GM12878 (cell line): Measurements from ENCODE around the gene LSM6. TPM values are rescaled to one million over a fixed set of nuclear protein-coding genes. Genes with fewer than 3 reads are reported as not detected.

Experiments used
- ATF2 ChIP-seq: IDR thresholded peaks from 2 replicates; pipeline ENCODE4 v1.6.1; 2012; ENCODE audit warnings: low read length, inconsistent platforms
- E2F4 ChIP-seq: IDR thresholded peaks from 2 replicates; pipeline ENCODE4 v1.6.1; 2012; ENCODE audit warnings: low read depth, low read length, improper control_type of control experiment
- ELK1 ChIP-seq: IDR thresholded peaks from 2 replicates; pipeline ENCODE4 v1.6.1; 2012; ENCODE audit warnings: low read depth, low read length, improper control_type of control experiment
- ETV6 ChIP-seq, 2 experiments: fragments of 450-650 bp in 1 of 2; IDR thresholded peaks in 1 of 2; conservative IDR thresholded peaks in 1 of 2; 2 replicates each; pipeline ENCODE4 v1.6.1; 2014; ENCODE audit warnings: antibody characterized with exemption in 1 of 2, borderline replicate concordance in 1 of 2, low read depth in 1 of 2, mild to moderate bottlenecking in 1 of 2, moderate library complexity in 1 of 2
- IKZF2 ChIP-seq, 2 experiments: fragments of 450-650 bp; IDR thresholded peaks; 2 replicates each; pipeline ENCODE4 v1.6.1; 2017; ENCODE audit warnings: mild to moderate bottlenecking in 2 of 2, moderate library complexity in 2 of 2
- IRF5 ChIP-seq: fragments of 450-650 bp; IDR thresholded peaks from 2 replicates; pipeline ENCODE4 v1.6.1; 2017; ENCODE audit warnings: borderline replicate concordance
- JUNB ChIP-seq: IDR thresholded peaks from 2 replicates; pipeline ENCODE4 v1.6.1; 2016; ENCODE audit warnings: antibody characterized with exemption, mild to moderate bottlenecking
- MXI1 ChIP-seq: fragments of 150-350 bp; IDR thresholded peaks from 2 replicates; pipeline ENCODE4 v1.6.1; 2011; ENCODE audit warnings: low read depth, mild to moderate bottlenecking, inconsistent platforms, low read length, improper control_type of control experiment
- NKRF ChIP-seq: fragments of 450-650 bp; conservative IDR thresholded peaks from 2 replicates; pipeline ENCODE4 v1.6.1; 2017; ENCODE audit warnings: mild to moderate bottlenecking, moderate library complexity
- NRF1 ChIP-seq: conservative IDR thresholded peaks from 2 replicates; pipeline ENCODE4 v1.6.1; 2011; ENCODE audit warnings: mild to moderate bottlenecking, low read depth, low read length, improper control_type of control experiment
- RUNX3 ChIP-seq: IDR thresholded peaks from 2 replicates; pipeline ENCODE4 v1.6.1; 2012; ENCODE audit warnings: low read length, inconsistent platforms
- TAF1 ChIP-seq: IDR thresholded peaks from 2 replicates; pipeline ENCODE4 v1.6.1; 2011; ENCODE audit warnings: mild to moderate bottlenecking, low read depth, low read length, borderline replicate concordance
- TCF12 ChIP-seq: IDR thresholded peaks from 2 replicates; pipeline ENCODE4 v1.6.1; 2011; ENCODE audit warnings: low read depth, mild to moderate bottlenecking, low read length
- YY1 ChIP-seq: IDR thresholded peaks from 2 replicates; pipeline ENCODE4 v1.6.1; 2011; ENCODE audit warnings: low read depth, mild to moderate bottlenecking, low read length
- ZNF217 ChIP-seq: fragments of 450-650 bp; IDR thresholded peaks from 2 replicates; pipeline ENCODE4 v1.6.1; 2017; ENCODE audit warnings: antibody characterized with exemption, mild to moderate bottlenecking
- ZNF24 ChIP-seq: fragments of 450-650 bp; IDR thresholded peaks from 2 replicates; pipeline ENCODE4 v1.6.1; 2017; ENCODE audit warnings: antibody characterized with exemption, mild to moderate bottlenecking
- ZNF592 ChIP-seq: fragments of 450-650 bp; IDR thresholded peaks from 2 replicates; pipeline ENCODE4 v1.6.1; 2017; ENCODE audit warnings: mild to moderate bottlenecking, moderate library complexity
- polyA plus RNA-seq, 11 experiments: library from polyadenylated mRNA; depleted of rRNA in 4 of 11; unstranded in 6 of 11; stranded (reverse) in 5 of 11; fragments of >200 nt; fragmentation: Nextera tagmentation in 4 of 11; fragmentation: Illumina TruSeq in 1 of 11; extraction: Ambion mirVana in 4 of 11; extraction: Trizol in 1 of 11; gene quantifications; 1 replicate in 1 of 11; 2 replicates in 10 of 11; pipeline versions ENCODE4 v1.2.1 to v1.2.3, GENCODE V29; 2011 to 2016; ENCODE audit warnings: inconsistent platforms in 2 of 11, missing spikeins in 2 of 11, low read depth in 1 of 11
- total RNA-seq, 4 experiments: library from RNA; depleted of rRNA in 3 of 4; stranded (reverse); fragments of >200 nt in 3 of 4; fragmentation: Illumina TruSeq in 1 of 4; extraction: Trizol in 1 of 4; gene quantifications; 2 replicates each; pipeline versions ENCODE4 v1.2.1 to v1.2.3, GENCODE V29; 2013 to 2021

Gene LSM6
- total and polyA plus RNA-seq, 10 of the 15 experiments (the other 5 are each of a cell fraction or from before 2014, with no cell fraction given), result 68.0 to 282 (median 229) TPM

- peak; percentile 85 for TF ChIP-seq NKRF
- TF ChIP-seq JUNB, result no peak
- 0 out of 2 replicates have a peak, but pooled peaks have one; percentile 25 for TF ChIP-seq E2F4
- TF ChIP-seq IRF5, result no peak
- TF ChIP-seq ETV6 (conservative IDR thresholded peaks at IDR 0.05 in 1 of 2, IDR thresholded peaks at IDR 0.05 in 1 of 2; ENCODE audit: borderline replicate concordance in 1 of 2, low read depth in 1 of 2), result no peak
- TF ChIP-seq RUNX3, result peak; percentile 47; the same call in 1 of the 2 replicates
- TF ChIP-seq TCF12, result no peak
- 0 out of 2 replicates have a peak, but pooled peaks have one; percentile 37 for TF ChIP-seq ZNF217
- TF ChIP-seq MXI1, result peak; percentile 79
- TF ChIP-seq ELK1, result 0 out of 2 replicates have a peak, but pooled peaks have one; percentile 12
- TF ChIP-seq ZNF24, result 0 out of 2 replicates have a peak, but pooled peaks have one; percentile 53
- peak; percentile 72; the same call in 1 of the 2 replicates for TF ChIP-seq TAF1
- TF ChIP-seq NRF1, result no peak
- peak; percentile 14; the same call in 1 of the 2 replicates for TF ChIP-seq YY1
- peak; percentile 25 to 43; a peak in 3 of 4 replicates for TF ChIP-seq IKZF2 (IDR thresholded peaks at IDR 0.05)
- TF ChIP-seq ATF2, result no peak
- TF ChIP-seq ZNF592, result no peak
These were observed at the start of gene LSM6 (continued) for GRCh38 chr4:146175541-146176453.
